ENCODE results near the gene HOXC12.
A peak's percentile ranks its signal among the peaks of the same experiment; 100 is the strongest.

Gene HOXC12

DNA sequence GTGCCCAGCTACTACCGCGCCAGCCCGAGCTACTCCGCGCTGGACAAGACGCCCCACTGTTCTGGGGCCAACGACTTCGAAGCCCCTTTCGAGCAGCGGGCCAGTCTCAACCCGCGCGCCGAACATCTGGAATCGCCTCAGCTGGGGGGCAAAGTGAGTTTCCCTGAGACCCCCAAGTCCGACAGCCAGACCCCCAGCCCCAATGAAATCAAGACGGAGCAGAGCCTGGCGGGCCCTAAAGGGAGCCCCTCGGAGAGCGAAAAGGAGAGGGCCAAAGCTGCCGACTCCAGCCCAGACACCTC is 30.9 kb downstream of the HOXC12 start:
- no peak for DNase-seq

DNA sequence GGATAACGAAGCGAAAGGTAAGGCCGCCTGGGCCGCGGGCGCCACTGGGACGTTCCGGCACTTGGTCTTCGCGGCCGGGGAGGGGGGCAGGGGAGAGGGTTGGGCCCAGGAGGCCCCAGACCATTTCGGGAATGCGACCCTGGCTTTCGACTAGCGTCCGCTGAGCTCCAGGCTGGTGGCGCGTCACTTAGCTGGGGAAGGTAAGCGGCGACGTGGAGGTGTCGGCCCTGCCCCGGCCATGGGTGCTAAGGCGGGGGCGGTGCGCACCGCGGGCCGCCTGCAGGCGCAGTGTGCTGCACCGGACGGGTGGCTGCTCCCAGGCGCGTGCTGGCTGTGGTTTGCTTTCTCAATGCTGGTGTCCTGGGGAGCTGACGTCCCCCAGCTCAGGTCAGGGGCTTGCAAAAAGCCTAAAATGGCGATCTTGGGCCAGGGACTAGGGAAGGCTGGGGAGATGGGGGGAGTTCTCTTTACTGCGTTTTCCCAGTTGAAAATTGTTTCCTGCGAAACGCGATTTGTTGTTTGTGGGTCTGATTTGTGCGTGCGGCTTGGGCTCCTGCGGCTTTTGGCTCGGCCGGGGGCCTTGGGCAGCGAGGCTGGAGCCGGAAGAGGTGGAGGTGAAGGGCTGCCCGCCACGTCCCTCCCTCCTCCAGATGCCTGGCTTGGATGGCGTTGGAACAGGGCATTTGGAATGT is 31.4 kb downstream of the HOXC12 start:
- DNase-seq = no peak

DNA sequence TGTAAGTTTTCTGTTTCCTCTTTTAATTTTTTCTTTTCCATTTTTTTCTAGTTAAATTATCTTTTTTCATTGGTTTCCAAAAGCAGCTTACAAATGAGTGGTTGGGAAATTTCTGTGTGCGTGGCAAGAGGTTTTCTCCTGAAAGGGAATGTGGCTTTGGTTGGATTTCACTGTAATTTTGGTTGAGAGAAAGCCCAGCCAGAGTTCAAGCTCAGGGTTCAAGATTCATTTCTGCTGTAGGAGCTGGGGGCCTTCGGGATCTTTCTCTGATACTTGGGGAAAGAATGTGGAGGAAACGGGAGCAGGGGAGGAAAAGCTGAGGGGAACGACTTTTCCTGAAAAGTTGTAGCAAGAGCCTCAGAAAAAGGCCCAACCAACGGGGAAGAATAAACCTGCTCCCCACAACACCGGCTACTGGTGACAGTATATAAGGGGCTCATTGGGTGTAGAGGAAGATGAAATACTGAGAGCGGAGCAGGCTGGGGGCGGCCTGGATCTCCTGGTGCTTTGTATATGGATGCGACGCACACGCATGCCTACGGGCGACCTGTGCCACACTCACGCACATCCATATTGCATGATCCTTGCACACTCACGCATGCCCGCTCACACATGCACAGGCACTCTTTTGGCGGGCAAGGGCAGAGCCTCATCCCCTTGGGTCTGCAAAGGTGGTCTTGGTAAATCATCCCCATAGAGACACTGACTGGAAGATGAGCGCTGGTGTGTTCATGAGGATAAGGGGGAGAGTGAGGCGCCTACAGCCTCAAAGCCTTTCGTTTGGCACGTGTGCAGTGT is 32.2 kb downstream of the HOXC12 start:
- no peak for DNase-seq

DNA sequence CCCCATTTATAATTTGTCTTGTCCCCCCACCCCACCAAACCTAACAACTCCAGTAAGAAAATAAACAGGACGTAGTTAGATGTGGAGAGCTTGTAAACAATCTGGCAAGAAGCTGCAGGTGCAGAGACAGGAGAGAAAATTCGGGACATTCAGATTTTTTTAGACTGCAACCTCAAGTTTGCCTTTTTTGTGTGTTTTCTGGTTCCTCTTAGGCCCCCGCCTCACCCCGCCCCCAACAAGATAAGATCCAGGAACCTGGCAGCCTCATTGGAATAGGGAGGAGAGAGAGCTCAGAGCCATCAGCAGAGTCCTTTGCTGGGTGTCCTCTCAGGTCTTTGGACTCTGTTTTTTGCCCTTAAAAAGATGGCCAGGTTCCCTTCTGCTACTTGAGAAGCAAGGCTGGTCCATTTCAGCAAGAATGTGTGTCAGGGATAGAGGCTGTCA is 33.1 kb downstream of the HOXC12 start:
- DNase-seq = no peak

DNA sequence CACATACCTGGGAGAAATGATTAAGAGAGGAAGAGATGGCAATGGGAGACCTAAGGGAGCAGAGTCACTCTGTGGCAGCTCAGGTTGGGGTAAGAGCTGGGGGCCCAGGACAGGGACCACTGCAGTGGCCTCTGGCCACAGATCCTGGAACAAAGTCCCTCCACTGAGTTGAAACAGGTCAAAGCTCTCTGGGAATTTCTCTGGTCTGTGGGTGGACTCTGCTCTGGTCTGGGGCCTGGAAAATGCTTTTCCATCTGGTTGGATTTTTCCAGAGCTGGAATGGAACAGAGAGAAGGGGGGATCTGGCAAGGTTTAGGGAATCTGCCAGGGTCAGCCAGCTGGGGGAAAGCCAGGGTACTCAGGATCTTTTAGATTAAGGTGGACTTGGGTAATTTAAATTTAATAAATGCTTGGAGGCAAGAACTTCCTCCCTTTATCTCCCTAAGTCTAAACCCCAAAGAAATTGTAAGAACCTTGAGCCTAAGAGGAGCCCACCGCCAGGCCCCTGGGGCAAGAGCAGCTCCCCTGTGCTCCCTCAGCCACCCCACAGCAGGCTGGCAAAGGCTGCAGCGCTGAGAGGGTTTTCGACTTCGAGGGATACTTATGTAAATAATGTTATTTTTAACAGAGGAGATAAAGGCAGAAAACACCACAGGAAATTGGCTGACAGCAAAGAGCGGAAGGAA is 34.0 kb downstream of the HOXC12 start:
- no peak for DNase-seq

DNA sequence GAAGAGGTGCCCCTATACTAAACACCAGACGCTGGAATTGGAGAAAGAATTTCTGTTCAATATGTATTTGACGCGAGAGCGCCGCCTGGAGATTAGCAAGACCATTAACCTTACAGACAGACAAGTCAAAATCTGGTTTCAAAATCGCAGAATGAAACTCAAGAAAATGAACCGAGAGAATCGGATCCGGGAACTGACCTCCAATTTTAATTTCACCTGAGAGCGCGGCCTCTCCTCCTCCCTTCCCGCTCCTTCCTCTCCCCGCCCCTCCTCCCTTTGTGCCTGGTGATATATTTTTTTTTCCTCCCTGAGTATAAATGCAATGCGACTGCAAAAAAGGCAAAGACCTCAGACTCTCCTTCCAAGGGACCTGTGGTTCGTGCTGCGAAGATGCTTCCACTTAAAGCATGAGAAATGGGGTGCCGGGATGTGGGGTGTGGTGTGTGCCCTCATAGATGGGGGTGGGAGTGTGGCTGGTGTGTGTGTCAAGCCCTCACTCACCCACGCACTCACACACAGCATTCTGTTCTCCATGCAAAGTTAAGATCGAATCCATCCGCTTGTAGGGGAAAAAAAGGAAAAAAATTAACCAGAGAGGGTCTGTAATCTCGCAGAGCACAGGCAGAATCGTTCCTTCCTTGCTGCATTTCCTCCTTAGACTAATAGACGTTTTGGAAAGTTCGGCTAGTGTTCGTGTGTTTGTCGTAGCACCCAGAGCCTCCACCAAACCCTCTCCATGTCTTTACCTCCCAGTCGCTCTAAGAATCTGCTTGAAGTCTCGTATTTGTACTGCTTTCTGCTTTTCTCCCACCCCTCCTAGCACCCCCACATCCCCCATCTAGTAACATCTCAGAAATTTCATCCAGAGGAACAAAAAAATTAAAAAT is 34.8 kb downstream of the HOXC12 start:
- DNase-seq = no peak

DNA sequence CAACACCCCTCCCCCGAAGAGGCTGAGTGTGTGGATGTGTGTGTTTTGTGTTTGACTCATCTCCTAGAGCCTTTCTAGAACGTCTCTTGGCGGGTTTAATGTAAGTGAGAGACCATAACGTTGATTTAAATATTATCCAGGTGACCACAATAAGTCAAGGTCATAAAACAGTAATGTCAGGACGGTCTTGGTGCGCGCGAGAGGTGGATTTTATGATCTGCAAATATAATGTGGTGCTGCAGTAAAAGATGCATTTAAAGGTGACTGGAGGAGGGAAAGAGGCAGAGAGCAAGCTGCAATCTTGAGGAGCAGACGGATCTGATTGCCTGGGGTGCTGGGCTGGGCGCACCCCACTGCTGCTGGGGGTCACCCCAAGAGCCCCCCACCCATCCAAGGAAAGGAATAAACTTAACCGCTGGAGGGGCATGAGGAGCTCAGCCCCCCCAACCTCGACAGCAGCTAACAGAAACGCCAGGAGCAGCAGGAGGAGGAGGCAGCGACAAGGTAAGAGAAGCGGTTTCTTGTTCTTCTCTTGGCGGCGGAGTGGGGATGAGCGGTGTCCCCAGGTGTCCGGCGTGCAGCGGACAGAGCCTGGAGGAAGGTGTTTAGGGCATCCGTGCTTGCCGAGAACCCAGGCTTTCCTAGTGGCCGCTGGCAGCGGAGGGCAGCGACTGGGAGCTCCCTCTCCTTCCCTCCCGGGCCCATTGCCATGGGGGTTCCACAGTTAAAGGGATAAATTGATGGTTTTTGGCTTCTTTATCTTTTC is 35.8 kb downstream of the HOXC12 start:
- peak; percentile 26 for DNase-seq

DNA sequence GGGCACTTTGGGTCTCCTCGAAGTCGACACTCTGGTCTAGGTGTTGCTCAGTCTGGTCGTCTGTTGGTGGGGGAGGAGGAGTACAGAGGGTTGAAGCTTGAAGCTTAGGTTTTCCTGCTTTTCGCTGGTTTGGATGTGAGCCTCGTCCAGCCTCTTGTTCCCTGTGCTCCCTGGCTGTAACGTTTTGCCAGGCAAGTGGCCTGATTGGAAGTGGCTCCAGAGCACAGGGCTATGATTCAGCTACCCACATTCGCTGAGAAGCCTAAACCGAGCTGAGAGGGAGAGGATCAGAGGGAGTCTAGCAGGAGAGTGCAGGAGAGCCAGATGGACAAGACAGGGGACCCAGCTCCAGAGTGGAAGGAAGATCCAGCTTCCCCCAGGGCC is 36.4 kb downstream of the HOXC12 start:
- no peak for DNase-seq

DNA sequence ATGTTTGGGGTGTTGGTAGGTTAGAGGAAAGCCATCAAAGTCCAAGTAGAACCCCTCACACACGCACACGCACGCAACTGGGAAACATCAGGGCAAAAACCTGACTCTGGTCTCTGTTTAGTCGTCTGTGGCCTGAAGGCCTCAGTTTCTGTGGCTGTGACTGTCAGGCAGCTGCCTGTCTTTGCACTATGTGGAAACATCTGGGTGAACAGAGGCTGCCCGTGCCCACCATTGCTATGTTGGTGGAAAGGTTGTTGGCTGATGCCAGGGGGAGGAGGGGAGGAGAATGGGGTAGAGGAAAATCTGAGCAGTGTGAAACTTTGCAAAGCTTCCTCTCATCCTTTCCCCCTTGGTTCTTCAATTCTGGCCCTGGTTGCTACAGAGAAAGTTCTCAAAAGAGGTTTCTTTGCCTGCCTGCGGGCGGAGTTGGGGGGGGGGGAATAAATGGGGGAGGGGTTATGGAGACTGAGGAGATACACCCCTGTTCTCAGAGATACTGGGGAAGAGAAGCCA is 37.7 kb downstream of the HOXC12 start:
- DNase-seq = no peak

DNA sequence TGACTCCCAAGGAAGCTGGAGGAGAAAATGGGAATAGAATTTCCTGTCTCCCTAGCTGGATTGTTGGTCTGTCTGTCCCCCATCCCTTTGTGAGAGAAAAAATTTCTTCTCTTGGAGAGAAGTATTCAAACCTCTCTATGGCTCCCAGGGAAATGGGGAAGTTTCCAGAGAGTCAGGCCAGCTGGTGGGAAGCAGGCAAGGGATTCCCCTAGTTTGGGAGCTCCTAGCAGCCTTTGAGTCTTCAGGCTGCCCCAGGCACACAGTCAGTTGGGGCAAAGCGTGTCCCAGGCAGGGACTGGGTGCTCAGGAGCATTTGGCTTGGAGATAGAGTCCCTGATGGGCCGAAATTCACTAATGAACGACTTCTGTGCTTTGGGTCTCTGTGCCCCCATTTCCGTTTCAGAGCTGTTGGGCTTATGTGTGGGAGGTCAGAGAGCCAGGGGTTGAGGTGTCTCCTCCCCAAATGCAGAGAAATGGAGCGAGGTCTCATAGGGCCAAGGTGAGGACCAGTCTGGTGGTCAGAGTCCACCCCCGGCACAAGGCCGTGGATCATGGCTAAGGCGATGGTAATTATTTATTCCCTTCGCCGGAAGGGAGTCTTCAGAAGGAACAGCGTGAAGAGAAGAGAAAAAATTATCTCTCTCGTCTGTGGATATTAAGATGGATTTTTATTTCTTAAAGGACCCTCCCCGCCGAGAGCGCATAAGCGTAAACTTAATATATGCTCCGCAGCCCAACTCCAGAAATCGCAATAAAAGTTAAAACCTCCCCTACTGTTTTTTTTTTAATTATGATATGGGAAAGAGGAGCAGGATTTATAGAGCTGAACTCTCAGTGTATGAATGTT is 38.7 kb downstream of the HOXC12 start:
- no peak for DNase-seq

DNA sequence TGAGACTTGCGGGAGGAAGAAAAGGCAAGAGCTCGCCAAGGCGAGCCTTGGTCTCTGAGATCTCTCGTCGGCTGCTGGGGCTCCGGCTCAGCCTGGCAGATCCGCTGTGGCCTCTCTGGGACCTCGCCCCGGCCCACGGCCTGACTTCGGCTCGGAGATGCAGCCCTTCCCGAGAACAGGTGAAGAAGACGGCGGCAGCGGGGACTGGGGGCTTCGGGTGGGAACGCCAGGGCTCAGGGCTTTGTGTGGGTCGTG is 39.2 kb downstream of the HOXC12 start:
- DNase-seq = no peak

DNA sequence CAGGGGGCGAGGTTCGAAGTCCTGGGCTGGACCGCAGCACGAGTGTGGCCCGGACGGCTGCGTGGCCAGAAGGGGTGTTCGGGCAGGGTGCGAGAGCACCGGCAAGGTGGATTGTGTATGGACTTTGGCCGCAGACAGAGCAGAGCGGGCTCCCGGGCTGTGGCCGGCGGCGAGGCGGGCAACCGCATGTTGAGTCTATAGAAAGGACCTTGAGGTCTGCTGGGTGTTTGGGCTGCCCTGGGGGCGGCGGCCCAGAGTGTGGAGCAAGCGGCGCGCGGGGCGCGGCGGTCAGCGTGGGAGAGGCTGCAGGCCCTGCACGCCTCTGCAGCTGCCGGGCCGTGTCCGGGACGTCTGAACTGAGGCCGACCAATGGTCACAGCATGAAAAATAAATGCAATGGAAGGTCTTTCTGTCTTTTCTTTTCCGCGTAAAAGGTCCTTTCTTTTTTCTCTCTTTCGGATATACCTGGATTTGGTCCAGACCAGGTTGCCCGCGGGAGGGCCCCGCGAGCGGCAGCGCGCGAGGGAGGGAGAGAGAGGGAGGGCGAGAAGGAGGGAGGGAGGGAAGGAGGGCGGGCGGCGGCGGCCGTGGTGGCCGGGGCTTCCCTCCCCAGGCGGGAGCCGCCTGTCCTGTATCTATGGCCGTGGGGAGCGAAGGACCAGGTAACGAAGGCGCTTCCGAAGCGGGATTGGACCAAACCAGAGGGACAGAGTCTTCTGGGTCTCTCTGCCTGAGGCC is 39.7 kb downstream of the HOXC12 start:
- DNase-seq = no peak

DNA sequence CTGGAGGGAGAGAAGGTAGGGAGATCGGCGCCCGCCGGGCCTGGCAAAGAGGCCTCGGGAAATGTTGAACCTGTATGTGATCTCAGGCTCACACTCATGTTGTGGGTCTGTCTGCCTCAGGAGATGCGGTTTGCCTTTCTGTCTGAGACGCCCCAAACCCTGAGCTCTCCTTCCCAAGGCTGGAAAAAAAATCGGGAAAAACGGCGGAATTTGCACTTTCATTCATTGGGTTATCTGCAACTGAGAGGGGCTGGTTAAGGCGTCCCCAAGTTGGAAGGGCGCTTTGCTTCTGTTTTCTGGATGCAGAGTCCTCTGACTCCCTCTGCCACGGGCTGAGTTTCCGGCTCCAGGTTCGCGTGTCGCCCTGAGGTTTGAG is 40.3 kb downstream of the HOXC12 start:
- DNase-seq = no peak

DNA sequence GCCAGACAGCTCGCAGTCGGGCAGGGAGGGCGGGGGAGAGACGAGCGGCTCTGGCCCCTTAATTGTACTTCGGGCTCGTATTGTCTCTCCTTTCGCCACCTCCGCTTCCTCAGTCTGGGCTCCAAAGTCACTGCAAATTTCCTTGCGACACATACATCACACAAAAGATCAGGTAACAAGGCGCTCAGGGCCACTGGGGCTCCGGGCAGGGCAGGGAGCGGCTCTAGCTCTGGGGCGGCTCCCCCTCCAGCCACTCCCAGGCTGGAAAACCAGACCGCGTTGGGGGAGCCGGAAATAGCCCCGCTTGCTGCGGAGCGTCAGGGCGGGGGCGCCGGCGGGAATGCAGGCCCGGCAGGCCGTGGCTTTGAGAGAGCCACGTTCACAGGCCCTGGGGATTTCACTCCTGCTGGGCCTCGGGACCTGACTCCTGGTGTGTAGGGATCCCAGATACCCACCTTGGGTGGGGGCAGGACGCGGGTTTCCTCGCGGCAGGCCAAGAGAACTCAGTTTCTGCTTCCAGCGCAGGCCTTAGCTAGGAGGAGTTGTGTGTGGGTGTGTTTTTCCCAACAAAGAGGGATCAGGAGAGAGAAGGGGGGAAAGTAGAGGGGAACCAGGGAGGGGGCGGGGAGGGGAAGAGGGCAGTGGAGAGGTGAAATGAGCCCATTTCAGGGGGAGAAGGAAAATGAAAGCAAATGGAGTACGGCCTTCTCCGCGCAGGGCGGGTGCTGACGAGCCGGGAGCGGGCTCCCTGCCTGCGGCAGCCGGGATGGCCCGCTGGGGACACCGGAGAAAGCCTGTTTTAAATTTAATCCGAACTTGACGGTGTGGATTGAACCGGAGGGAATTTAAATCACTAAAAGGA is 40.9 kb downstream of the HOXC12 start:
- DNase-seq = no peak

DNA sequence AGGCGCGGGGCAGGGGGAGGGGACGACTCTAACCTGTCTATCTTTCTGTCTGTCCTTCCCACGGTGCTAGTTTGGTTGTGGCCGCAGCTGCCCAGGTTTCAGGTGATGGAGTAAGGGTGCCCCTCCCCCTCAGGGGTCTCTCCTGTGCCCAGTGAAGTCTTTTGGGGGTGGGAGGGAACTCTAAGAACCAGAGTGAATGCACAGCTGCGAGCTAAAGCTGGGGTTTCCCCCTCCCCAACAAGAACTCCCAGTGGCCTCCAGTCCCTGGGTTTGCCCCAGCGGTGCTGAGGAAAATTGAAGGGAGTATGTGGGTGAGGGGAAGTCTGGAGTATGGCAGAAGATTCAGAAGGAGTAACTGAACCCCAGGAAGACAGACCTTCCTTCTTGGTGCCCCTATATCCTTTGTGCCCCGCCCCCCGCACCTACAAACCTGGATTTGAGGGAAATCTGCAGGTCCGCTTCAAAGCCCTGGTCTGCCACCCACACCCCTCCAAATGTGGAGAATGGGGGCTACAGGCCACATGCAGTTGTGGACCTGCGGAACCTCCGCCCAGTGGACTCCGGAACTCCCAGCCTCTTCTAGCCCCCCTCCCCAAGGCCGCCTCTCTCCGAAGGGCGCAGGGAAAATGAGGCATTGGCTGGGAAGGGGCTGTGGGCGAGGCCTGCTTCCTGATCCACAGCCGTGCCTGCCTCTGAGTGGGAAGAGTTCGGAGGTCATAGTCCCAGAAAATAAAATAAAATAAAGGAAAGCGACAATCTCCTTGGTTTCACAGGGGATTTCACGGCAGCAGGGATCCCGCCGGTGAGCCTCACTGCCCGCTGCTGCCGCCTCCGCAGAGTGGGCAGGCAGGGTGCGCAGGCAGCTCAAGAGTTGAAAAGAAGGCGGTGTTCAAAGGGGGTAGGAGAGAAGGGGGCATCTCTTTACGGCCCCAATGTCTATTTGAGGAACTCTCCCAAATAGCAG is 41.8 kb downstream of the HOXC12 start:
- no peak for DNase-seq

DNA sequence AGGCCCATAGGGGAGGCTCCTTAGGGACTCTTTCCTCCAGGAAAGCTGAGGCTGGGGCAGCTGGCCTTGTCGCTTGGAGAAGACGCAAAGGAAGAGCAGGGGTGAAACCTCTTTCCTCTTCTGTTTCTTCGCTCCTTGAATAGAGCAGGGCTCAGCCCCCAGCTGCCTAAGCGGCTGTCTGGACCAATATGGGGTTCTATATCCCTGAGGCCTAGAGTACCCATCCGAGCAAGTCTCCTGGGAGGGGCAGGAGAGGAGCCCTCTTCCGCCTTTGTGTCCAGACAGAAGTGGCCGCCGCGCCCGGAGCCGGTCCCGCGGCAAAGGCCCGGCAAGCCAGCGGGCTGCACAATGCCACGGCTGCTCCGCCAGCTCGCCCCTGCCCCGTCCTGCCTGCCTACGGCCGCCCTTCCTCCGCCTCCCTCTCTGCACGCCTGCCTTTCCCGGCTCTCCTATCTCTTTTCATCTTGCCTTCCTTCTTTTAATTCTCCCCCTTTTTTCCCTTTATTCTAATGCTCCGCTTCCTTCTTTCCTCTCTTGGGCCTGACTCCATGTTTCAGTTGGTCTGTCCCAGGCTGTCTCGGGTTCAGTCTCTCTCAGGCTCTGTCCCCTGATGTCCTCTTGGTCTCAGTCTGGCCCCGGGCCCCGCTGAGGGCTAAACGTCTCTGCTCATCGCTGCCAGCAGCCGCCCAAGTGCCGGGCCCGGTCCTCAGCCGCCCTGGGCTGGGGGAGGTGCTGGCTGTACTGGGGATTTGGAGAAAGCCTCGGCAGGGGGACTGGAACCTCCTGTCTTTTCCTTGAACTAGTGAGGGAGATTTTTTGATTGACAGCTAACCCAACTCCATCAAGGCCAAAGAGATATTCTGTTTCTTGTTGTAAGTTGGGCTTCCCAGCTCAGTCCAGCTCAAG is 42.8 kb downstream of the HOXC12 start:
- no peak for DNase-seq

DNA sequence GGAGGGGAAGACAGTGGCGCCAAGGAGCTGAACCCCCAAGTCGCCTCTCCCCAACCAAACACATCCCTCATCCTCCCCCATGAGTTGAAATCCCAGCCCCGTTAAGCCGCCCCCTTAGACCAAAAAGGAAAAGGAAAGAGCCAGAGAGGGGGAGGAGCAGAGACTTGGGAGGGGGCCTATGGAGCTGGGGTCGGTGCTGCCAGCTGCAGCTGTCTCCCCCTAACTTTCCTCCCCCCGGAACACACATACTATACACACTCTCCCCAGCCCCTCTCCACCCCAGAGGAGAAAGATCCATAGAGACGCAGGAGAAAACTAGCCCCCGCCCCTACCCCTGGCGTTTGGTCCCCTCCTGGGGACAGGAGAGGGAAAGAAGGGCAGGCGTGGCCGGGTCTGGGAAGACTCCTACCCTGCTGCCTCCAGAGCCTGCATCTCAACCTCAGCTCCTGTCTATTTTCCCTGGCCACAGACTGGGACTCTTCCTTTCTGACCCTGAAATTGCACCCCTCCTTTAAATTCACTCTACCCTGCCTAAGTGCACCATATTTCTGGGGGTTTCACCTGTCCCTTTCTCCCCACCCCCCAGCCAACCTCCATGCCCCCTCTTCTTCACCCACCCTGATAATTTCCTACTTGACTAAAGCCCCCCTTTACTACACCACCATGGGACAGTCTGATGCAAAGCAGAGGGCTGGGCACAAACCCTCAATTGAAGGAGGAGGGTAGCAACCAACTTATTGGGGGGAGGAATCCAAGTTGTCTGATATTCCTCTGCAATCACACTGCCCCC is 43.6 kb downstream of the HOXC12 start:
- DNase-seq = no peak
